Measurements from ENCODE around the gene SLC9A3.

The SLC9A3 gene

GRCh38 chr5:555058-555623 is 30.9 kb upstream of the SLC9A3 start:
- DNase-seq, result no peak

GRCh38 chr5:554284-554988 is 30.2 kb upstream of the SLC9A3 start:
- DNase-seq, result no peak

- DNase-seq, result no peak
Observed at GRCh38 chr5:553874-554273, 29.6 kb upstream of the SLC9A3 start.

GRCh38 chr5:551406-551805 is 27.2 kb upstream of the SLC9A3 start:
- no peak for DNase-seq

GRCh38 chr5:549229-549628 is 25.0 kb upstream of the SLC9A3 start:
- no peak for DNase-seq

GRCh38 chr5:548256-548655 is 24.0 kb upstream of the SLC9A3 start:
- DNase-seq, result no peak

GRCh38 chr5:547086-547924 is 23.1 kb upstream of the SLC9A3 start:
- no peak for DNase-seq

- DNase-seq, result no peak
Observed at GRCh38 chr5:546376-546908, 22.2 kb upstream of the SLC9A3 start.

DNA sequence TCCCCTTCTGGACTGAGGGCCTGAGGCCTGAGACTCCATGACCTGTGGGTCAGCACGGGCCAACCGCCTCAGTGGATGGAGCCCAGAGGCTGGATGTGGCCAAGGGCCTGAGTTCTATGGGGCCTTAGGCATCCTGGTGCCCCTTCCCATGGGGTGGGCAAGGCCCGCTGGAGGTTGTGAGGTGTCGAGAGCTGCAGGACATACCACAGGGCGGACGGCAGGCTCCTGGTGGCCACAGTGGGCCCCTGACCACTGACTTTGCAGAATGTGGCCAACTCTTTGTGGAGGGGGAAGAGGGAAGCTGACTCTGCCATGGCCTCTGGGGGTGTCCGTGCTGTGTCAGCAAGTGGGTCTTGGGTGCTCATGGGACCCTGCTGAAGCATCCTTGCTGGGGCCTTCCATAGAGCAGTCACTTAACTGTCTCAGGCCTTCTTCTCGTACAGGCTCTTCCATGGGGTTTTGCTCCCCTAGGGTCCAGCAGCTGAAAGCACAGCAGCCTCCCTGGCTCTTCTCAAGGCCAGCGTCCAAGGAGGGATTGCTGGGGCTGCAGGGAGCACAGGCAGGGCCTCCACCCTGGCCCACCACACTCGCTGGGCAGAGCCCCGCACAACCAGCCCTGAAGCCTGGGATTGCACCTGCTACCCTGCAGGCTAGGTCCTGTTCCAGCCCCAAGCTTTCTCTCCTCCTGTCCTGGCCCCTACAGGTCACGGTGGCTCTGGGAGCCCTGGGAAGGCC is 21.6 kb upstream of the SLC9A3 start:
- no peak for DNase-seq

- DNase-seq, result no peak
Observed at GRCh38 chr5:544675-545355, 20.6 kb upstream of the SLC9A3 start.

- DNase-seq, result peak in 3 of 56 donors; percentile 7 to 18 (median 12)
Observed at GRCh38 chr5:543755-544674, 19.8 kb upstream of the SLC9A3 start.

DNA sequence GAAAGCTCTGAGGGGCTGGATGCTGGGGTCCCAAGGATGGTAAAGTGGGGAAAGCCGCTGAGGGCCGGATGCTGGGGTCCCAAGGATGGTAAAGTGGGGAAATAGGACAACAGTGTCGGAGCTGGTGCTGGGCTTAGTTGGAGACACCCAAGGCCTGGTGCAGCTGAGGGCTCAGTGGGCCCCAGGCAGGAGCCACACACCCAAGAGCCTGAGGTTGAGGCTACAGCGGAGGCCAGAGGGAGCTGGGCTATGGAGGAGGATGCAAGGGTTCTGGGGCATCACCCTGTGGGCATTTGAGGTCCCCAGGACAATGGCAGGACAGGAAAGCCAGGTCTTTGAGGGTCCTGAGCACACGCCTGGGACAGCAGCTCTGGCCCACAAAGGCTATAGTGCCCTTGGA is 19.1 kb upstream of the SLC9A3 start:
- DNase-seq, result no peak

DNA sequence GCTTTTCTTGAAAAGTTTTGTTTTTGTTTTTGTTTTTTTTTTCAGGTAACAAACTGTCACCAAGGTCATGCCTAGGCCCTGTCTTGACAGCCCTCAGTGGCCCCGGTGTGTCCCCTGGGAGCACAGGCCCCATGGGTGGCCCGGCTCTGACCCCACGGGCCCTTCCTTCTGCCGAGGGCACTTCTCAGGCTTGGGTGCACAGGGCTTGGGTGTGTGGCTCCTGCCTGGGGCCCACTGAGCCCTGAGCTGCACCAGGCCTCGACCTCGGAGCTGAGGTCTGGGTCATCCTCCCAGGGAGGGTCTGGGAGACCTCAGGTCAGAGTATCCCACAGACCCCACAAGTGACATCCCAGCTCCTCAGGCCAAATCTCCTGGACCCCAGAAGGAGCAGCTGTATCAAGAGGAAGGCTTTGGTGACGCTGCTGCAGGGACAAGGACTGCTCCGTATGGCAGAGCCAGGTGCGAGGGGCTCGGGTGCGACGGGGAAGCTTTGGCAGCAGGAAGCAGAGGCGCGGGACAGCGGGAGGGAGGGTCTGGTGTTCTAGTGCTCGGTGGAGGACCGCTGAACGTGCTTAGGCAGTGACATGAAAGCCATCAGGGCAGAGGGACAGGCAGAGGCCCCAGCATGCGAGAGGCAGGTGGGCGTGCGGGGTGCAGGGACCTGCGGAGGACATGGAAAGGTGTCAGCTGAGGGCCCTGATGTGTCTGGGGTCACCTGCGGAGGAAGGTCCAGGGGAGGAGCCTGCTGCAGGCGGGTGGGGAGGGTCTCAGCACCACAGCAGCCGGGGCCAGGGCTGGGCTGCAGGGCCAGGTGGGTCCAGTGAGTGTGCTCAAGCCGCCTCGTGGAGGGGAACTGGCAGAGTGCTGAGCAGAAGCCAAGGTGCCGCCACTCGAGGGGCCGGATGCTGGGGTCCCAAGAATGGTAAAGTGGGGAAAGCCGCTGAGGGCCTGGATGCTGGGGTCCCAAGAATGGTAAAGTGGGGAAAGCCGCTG is 18.4 kb upstream of the SLC9A3 start:
- no peak for DNase-seq

GRCh38 chr5:541539-542318 is 17.5 kb upstream of the SLC9A3 start:
- no peak for DNase-seq

DNA sequence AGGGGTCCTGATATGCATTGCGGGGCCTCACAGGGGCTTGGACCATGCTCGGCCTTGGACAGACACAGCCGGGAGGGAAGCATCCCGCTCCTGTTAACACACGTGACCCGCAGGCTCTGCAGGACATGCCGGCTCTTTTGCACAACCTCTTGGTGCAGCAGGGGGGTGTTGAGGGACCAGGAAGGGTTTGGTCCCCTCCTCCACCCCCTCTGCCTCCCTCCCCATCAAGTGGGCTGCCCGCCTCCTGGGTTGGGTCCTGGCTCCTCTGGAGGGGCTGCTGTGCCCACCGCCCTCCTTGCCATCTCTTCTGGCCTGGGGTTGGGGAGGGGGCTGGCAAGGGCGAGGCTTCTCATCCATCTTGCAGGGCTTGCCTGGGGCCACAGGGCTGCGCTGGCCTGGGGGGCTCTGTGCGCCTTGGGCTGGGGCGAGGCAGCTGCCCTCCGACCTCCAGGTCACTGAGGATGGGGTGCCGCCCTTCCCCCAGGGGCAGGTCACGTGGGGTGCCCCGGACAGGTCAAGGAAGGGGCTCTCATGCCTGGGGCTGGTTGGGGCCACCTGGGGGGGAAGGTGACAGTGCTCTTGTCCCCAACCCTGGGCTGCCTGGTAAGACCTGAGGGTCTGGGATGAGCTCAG is 16.8 kb upstream of the SLC9A3 start:
- DNase-seq, result no peak

- no peak for DNase-seq
Observed at GRCh38 chr5:540071-540905, 16.0 kb upstream of the SLC9A3 start.
